Smooth muscle cell (in vitro differentiated cells): ENCODE results near the gene DNMT3A. TPM values are rescaled to one million over a fixed set of nuclear protein-coding genes. Genes with fewer than 3 reads are reported as not detected.

Source experiments
- DNase-seq: peaks from one replicate; lab custom pipeline; 2025; ENCODE audit not compliant: unreplicated experiment; lab: John Stamatoyannopoulos, UW
- H2AFZ ChIP-seq: fragments of 200-600 bp; sonication (generic); 2 replicates; pipeline ENCODE4 v1.6.0; 2016; ENCODE audit warnings: antibody characterized with exemption, low read depth, mild to moderate bottlenecking
- H3F3A ChIP-seq: fragments of 200-600 bp; sonication (generic); 2 replicates; pipeline ENCODE4 v1.6.0; 2017; ENCODE audit warnings: antibody characterized with exemption, low read depth
- H3K27ac ChIP-seq: fragments of 200-600 bp; sonication (generic); 2 replicates; pipeline ENCODE4 v1.5.1; 2016; ENCODE audit warnings: low read depth, mild to moderate bottlenecking
- H3K27me3 ChIP-seq: fragments of 200-600 bp; sonication (generic); 2 replicates; pipeline ENCODE4 v1.6.1; 2016; ENCODE audit warnings: low read depth, mild to moderate bottlenecking
- H3K36me3 ChIP-seq: fragments of 200-600 bp; sonication (generic); 2 replicates; pipeline ENCODE4 v1.5.1; 2016; ENCODE audit warnings: low read depth
- H3K4me1 ChIP-seq: fragments of 200-600 bp; sonication (generic); 2 replicates; pipeline ENCODE4 v1.5.1; 2016; ENCODE audit warnings: low read depth
- H3K4me2 ChIP-seq: fragments of 200-600 bp; sonication (generic); 2 replicates; pipeline ENCODE4 v1.6.0; 2016; ENCODE audit warnings: mild to moderate bottlenecking
- H3K4me3 ChIP-seq: fragments of 200-600 bp; sonication (generic); 2 replicates; pipeline ENCODE4 v1.5.1; 2016; ENCODE audit warnings: mild to moderate bottlenecking
- H3K79me2 ChIP-seq: fragments of 200-600 bp; sonication (generic); 2 replicates; pipeline ENCODE4 v1.6.0; 2016; ENCODE audit warnings: low read depth, mild to moderate bottlenecking
- H3K9ac ChIP-seq: fragments of 200-600 bp; sonication (generic); 2 replicates; pipeline ENCODE4 v1.6.0; 2016; ENCODE audit warnings: low read depth
- H3K9me3 ChIP-seq: fragments of 200-600 bp; sonication (generic); replicated peaks from 2 replicates; pipeline ENCODE4 v1.5.1; 2016; ENCODE audit warnings: low read depth
- H4K20me1 ChIP-seq: fragments of 200-600 bp; sonication (generic); 2 replicates; pipeline ENCODE4 v1.6.0; 2016; ENCODE audit warnings: low read depth
- WGBS: methylation state at CpG from one replicate; pipeline ENCODE4 v1.1.7; 2016; ENCODE audit warnings: low lambda C conversion rate; 5-methylcytosine and 5-hydroxymethylcytosine counted together
- polyA plus RNA-seq: library from polyadenylated mRNA; unstranded; fragments of >200 nt; fragmentation: Nextera tagmentation; extraction: Ambion mirVana; gene quantifications from 2 replicates; pipeline ENCODE4 v1.2.1, GENCODE V29; 2016
- total RNA-seq: library from RNA; depleted of rRNA; stranded (reverse); fragments of >200 nt; gene quantifications from 2 replicates; pipeline ENCODE4 v1.2.3, GENCODE V29; 2014
- TF ChIP-seq, protein P1 (sequence below): fragments of 200-600 bp; sonication (generic); IDR thresholded peaks from 2 replicates; pipeline ENCODE4 v1.5.1; 2017; ENCODE audit warnings: borderline replicate concordance, mild to moderate bottlenecking, antibody characterized with exemption; ENCODE audit not compliant: insufficient read depth, poor library complexity, severe bottlenecking

DNMT3A gene
- total and polyA plus RNA-seq, 2 experiments from 2014 or later = 16.4 to 19.9 TPM

DNA sequence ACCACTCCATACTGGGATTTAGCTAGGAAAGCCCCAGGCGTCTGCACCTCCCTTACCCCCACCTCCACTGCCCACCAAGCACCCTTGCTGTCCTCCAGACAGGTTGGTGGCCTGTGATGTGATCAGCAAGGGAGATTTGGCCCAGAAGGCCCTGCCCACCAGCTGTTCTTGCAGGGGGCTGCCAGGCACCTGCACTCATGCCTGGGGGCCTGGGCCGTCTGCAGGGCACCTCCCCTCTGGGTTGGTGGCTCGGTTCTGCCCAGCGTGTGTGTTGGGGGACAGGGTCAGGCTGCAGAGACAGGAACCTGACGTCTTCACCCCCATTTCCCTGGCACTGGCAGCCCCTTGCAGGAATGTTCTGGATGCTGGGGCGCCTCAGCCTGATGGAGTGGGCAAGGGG is 5.8 kb downstream of the DNMT3A start:
- no peak for DNase-seq
- TF ChIP-seq, protein P1, sequence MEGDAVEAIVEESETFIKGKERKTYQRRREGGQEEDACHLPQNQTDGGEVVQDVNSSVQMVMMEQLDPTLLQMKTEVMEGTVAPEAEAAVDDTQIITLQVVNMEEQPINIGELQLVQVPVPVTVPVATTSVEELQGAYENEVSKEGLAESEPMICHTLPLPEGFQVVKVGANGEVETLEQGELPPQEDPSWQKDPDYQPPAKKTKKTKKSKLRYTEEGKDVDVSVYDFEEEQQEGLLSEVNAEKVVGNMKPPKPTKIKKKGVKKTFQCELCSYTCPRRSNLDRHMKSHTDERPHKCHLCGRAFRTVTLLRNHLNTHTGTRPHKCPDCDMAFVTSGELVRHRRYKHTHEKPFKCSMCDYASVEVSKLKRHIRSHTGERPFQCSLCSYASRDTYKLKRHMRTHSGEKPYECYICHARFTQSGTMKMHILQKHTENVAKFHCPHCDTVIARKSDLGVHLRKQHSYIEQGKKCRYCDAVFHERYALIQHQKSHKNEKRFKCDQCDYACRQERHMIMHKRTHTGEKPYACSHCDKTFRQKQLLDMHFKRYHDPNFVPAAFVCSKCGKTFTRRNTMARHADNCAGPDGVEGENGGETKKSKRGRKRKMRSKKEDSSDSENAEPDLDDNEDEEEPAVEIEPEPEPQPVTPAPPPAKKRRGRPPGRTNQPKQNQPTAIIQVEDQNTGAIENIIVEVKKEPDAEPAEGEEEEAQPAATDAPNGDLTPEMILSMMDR = no peak
- no peak overlapping the region for H3K4me2 ChIP-seq
- H3F3A ChIP-seq = no peaks in the 10 kb centered on the region
- 82% methylated on average over 6 of the region's 6 CpGs for WGBS
- no peaks in the 10 kb centered on the region for H3K36me3 ChIP-seq
- H4K20me1 ChIP-seq = peaks cover 95% of the 10 kb centered on the region
- H3K4me3 ChIP-seq = no peak overlapping the region
- no peak overlapping the region for H3K27ac ChIP-seq
- H3K9ac ChIP-seq = no peak overlapping the region
- no peaks in the 10 kb centered on the region for H3K9me3 ChIP-seq
- H2AFZ ChIP-seq = no peak overlapping the region
- H3K27me3 ChIP-seq = no peaks in the 10 kb centered on the region
- H3K79me2 ChIP-seq = peaks cover 61% of the 10 kb centered on the region
- no peaks in the 10 kb centered on the region for H3K4me1 ChIP-seq

DNA sequence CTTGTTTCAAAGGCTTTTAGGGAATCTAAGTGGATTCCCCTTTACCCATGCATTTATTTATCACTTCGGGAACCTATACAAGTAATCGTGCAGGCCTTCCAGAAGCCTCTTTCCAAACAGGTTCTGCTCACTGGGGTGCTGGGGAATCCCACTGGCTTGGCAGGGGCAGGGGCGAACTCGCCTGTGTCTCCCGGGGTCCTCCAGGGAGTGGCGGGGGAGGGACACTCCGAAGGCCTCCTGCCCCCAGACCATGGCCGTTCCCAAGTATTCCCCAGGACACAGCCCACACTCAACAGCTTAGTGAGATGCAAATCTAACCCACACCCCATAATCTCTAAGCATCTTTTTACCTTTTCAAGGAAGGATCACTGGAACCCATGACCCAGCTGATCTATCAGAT is 6.5 kb downstream of the DNMT3A start:
- Histone ChIP-seq H3K4me3 (no peak overlapping the region), H3K27me3 (no peaks in the 10 kb centered on the region), H4K20me1 (peaks cover 100% of the 10 kb centered on the region), H3K4me2 (no peak overlapping the region), H3K79me2 (peaks cover 65% of the 10 kb centered on the region), H3K9me3 (no peaks in the 10 kb centered on the region), H3K4me1 (no peaks in the 10 kb centered on the region), H3K27ac (no peak overlapping the region), H3K36me3 (no peaks in the 10 kb centered on the region), H3K9ac (no peak overlapping the region), H3F3A (no peaks in the 10 kb centered on the region), H2AFZ (no peak overlapping the region)
- TF ChIP-seq, protein P1 = no peak
- DNase-seq = no peak
- WGBS = 95% methylated on average over 8 of the region's 8 CpGs

DNA sequence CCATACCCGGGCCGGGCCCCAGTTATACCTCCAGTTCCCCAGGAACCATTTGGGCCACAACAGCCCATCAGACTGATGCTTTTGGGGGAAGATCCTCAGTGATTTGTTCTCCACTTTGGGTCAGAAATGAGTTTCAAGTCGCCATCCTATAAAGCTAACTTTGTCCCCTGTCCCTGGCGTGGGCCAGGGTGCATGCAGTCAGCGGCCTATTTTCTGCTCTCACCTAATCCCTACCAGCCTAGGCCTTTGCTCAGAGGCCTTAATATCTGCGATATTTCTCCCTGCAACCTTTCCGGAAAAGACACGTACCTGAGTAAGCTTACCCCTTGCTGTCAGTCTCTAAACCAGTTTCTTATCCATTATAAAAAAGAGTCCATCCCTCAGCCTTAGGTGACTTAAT is 7.2 kb downstream of the DNMT3A start:
- Histone ChIP-seq H3K27me3 (no peaks in the 10 kb centered on the region), H3K9ac (no peak overlapping the region), H3K27ac (no peak overlapping the region), H2AFZ (no peak overlapping the region), H3K9me3 (no peaks in the 10 kb centered on the region), H3K4me3 (no peak overlapping the region), H3K36me3 (no peaks in the 10 kb centered on the region), H3K4me2 (no peak overlapping the region), H4K20me1 (peaks cover 100% of the 10 kb centered on the region), H3F3A (no peaks in the 10 kb centered on the region), H3K79me2 (peaks cover 70% of the 10 kb centered on the region), H3K4me1 (no peaks in the 10 kb centered on the region)
- WGBS = 94% methylated on average over 8 of the region's 8 CpGs
- no peak for DNase-seq
- TF ChIP-seq, protein P1 = no peak

DNA sequence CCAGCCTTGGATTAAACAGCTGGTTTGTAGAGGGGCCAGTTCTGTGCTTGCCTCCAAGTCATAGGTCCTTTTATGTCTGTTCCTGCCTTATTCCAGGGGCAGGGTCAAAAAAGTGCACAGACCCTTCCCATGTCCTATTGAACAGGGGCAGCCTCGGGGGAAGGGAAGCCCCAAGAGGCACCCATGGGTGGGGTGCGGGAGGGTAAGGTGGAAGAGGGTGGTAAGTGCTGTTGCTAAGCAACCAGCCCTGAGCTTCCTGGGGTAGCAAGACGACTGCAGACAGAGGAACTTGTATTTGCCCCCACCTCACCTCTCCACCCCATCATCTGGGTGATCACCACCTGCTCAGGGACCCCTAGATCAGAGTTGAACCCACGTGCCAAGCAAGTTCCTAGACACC is 7.7 kb downstream of the DNMT3A start:
- Histone ChIP-seq H3K79me2 (peaks cover 74% of the 10 kb centered on the region), H4K20me1 (peaks cover 100% of the 10 kb centered on the region), H3K27ac (no peak overlapping the region), H3K36me3 (no peaks in the 10 kb centered on the region), H3K9ac (no peak overlapping the region), H3K27me3 (no peaks in the 10 kb centered on the region), H3K4me2 (no peak overlapping the region), H2AFZ (no peak overlapping the region), H3F3A (no peaks in the 10 kb centered on the region), H3K4me3 (no peak overlapping the region), H3K9me3 (no peaks in the 10 kb centered on the region), H3K4me1 (no peaks in the 10 kb centered on the region)
- TF ChIP-seq, protein P1 = no peak
- DNase-seq = no peak
- 91% methylated on average over 4 of the region's 4 CpGs for WGBS
